Hematopoietic multipotent progenitor cell treated with erythropoietin and hydrocortisone succinate and interleukin-3 and kit ligand, for 8 days (in vitro differentiated cells): ENCODE results near the gene TUBGCP3.
"Not testable (repeated sequence)": the region's sequence is repeated elsewhere in the genome, so short reads cannot be mapped to it uniquely, and the experiment has no call there.

Experiments used
- DNase-seq: peaks from one replicate; pipeline ENCODE4 v3.0.0-alpha.2; 2015

Gene TUBGCP3, protein sequence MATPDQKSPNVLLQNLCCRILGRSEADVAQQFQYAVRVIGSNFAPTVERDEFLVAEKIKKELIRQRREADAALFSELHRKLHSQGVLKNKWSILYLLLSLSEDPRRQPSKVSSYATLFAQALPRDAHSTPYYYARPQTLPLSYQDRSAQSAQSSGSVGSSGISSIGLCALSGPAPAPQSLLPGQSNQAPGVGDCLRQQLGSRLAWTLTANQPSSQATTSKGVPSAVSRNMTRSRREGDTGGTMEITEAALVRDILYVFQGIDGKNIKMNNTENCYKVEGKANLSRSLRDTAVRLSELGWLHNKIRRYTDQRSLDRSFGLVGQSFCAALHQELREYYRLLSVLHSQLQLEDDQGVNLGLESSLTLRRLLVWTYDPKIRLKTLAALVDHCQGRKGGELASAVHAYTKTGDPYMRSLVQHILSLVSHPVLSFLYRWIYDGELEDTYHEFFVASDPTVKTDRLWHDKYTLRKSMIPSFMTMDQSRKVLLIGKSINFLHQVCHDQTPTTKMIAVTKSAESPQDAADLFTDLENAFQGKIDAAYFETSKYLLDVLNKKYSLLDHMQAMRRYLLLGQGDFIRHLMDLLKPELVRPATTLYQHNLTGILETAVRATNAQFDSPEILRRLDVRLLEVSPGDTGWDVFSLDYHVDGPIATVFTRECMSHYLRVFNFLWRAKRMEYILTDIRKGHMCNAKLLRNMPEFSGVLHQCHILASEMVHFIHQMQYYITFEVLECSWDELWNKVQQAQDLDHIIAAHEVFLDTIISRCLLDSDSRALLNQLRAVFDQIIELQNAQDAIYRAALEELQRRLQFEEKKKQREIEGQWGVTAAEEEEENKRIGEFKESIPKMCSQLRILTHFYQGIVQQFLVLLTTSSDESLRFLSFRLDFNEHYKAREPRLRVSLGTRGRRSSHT

DNA sequence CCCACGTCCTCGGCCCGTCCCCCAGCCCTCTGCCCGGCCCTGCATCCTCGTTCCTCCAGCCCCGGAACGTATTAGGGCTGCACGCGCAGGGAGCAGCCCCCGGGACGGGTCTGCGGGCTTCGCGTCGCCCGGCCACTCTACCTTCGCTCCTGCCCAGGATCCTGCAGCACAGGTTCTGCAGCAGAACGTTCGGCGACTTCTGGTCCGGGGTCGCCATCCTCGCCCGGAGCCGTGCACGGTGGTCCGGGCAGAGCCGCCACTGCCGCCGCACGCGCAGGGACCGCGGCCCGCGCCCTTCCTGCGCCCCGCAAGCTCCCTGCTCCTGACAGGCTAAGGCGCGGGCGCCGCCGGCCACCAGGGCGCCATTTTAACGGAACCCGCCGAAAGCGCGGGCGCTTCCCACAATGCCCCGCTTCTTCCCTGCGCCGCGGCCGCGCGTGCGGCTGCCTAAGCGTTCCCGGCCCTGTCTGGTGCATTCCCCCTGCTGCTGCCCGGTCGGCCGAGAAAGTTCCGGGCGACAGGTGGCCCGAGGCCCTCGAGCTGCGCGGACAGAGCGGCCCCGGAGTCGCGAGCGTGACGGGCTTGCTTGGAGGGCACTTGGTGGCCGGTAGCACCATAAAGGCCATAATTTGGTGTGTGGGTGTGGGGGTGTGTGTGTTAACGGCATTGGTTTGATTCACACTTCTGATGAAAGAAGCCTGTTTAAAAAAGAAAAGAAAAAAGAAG is at the start of gene TUBGCP3:
Gene TUBGCP3, minus strand, starts transcription at position 390 of the 726 bp plus-strand sequence. Its CDS starts 173 bp downstream, at position 217.
- DNase-seq = peak; percentile 84

DNA sequence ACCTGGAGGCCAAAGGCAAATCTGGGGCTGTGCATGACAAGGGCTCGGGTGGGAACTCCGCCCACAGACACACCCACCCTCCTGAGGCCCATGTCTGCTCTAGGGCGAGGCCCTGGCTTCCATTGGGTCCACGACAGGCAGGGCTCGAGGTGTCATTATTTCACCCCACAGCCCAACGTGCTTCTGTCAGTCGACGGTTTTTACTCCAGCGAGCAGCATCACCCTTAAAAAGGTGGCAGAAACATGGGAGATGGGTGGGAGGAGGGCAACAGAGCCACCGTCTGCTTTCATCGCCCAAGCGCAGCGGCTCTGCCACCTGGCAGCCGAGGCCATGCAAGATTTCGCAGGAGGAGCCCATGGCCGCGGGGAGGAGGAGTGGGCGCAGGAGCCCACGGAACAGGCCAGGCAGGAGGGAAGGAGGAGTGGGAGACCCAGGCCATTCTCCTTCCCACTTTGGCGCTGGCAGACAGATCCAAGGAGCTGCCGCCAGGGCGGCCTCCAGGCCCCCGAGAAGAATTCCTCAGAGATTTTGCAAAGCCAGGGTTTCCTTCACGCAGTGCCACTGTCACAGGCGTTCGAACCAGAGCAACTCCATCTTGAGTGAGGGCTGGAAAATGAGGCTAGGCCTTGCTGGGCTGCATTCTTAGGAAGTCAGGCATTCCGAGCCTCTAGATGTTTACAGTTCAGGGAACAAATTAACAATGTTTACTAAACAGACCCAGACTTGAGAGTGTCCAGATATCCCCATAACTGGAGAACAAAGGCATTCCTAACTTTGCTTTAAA is 49.3 kb upstream of the TUBGCP3 start:
- DNase-seq = no peak

DNA sequence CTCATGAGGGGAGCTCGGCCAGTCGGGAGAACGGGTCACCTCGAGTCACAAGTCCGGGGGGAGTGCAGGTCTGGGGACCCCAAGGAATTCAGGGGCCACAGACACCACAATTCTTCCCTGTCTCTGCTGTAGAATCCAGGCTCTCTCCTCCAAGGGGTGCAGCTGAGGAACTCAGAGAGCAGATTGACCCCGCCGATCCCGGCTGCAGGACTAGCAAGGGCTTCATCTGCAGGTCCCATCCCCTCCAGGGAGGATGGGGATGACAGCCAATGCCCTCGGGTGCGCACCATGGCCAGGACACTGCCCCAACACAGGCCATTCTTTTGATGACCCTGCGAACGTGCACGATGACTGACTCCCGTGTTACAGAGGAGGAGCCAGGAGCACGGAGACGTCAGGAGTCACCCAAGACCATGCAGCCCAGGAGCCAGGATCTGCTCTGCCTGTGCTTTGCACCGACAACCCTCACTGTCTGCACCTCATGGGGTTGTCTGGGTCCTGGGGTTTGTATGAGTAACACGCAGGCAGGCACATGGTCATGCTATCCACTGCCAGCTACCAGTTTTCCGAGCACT is 48.5 kb upstream of the TUBGCP3 start:
- DNase-seq = no peak

DNA sequence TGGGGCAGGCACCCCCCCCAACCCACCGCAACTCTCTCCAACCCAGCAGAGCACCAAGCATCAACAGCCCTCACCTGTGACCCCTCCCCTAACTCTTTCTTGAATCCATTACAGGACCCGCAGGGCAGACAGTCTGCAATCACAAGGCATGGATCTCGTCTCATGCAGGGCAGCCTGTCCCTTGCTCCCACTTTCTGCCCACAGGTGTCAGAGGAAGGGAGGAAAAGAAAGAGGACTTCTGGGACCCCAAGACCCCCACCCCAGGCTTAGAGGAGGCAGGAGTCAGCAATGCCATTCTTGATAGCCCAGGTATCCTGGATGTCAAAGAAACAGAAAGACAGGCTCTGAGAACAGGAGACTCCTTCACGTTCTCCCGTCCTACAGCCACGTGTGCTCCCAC is 47.4 kb upstream of the TUBGCP3 start:
- DNase-seq = no peak

DNA sequence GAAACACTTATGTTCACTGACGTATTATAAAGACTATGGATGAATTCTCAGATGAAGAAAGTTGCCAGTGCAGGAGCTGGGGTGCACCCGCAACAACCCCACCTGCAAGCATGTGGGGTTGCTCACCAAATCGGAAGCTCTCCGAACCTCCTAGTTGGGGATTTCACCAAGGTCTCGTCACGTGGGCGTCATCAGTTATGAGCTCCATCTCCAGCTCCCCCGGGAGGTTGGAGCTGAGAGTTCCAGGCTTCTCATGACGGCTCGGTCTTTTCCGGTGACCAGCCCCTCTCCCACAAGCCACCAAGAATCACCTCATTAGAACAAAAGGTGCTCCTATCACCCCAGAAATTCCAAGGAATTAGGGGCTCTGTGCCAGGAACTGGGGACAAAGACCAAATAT is 46.1 kb upstream of the TUBGCP3 start:
- DNase-seq = no peak

DNA sequence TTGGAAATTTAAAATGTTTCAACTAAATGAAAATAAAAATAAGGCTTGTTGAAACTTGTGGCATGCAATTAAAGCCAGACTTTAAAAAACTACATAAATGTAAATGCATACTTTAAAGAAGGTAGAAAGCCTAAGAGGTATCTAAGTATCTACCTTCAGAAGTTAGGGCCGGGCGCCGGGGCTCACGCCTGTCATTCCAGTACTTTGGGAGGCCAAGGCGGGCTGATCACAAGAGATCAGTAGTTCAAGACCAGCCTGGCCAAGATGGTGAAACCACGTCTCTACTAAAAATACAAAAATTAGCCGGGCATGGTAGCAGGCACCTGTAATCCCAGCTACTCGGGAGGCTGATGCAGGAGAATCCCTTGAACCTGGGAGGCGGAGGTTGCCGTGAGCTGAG is 42.3 kb upstream of the TUBGCP3 start:
- DNase-seq = not testable (repeated sequence)

DNA sequence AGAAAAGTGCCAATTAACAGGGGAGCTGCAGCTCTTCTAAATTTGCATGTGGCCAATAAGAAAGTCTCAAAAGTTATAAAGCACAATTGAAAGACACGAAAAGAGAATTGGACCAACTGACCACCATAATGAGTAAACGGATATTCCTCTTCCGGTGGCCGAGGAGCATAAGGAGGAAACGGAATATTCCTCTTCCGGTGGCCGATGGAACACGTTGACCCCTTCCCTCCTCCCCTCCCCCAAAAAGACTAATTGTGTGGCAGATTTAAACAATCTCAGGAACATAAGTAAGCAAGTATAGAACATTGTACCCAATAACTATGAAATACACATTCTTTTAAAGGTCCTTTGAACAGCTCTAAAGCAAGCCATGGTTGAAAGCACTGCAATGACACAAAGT is 41.2 kb upstream of the TUBGCP3 start:
- DNase-seq = no peak

DNA sequence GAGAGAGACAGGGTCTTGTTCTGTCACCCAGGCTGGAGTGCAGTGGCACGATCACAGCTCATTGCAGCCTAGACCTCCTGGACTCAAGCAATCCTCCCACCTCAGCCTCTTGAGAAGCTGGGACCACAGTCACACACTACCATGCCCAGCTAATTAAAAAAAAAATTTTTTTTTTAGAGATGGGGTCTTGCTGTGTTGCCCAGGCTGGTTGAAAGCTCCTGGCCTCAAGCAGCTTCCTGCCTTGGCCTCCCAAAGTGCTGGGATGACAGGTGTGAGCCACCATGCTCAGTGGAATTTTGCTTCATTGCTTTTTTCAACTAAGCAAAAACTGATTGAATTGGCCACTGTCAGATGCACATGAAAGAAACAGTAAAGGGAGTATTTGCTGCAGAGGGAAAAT is 39.7 kb upstream of the TUBGCP3 start:
- DNase-seq = not testable (repeated sequence)

DNA sequence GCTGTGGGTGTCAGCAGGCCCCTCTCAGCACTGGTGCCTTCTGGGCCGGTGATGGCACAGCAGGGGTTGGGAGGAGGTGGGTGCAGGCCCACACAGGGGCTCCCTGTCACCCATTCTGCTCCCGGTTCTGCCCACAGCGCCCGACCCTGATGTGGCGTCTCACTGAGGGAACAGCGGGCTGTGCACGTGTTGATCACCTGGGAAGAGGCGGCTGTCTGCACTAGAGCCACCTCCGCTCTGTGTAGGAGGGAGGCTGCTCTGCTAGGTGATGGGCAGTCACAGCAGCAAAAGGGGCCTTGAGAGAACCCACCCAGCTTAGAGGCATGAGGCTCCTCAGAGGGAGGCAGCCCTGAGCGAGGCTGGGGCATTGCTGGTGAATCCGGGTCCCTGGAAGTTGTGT is 39.2 kb upstream of the TUBGCP3 start:
- DNase-seq = no peak

DNA sequence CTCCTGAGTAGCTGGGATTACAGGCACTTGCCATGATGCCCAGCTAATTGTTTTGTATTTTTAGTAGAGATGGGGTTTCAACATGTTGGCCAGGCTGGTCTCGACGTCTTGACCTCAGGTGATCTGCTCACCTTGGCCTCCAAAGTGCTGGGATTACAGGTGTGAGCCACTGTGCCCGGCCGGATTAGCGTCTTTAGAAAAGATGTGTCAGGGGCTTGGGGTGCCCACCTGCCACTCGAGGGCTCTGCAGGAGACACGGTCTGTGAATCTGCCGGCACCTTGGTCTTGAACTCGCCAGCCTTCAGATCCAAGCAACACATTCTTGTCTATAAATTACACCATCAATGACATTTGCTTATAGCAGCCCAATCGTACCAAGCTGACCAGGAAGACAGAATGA is 38.8 kb upstream of the TUBGCP3 start:
- no peak for DNase-seq

DNA sequence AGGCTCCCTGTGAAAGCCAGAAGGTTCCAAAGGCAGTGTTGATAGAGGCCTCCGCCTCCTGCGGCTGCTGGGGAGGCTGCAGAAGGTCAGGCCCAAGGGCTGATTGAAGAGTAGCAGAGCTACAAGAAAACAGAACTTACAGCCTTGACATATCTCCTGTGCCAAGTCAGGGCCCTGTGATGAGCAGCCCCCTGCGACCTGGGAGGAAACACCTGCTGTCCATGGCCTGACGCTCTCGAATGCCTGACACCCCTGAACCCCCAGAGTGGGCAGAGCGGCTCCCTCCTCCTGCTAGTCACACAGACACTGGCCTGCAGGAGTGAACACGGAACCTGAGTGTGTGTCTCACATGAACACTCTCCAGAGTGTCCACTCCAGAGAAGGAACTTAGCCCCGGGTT is 38.2 kb upstream of the TUBGCP3 start:
- DNase-seq = no peak

DNA sequence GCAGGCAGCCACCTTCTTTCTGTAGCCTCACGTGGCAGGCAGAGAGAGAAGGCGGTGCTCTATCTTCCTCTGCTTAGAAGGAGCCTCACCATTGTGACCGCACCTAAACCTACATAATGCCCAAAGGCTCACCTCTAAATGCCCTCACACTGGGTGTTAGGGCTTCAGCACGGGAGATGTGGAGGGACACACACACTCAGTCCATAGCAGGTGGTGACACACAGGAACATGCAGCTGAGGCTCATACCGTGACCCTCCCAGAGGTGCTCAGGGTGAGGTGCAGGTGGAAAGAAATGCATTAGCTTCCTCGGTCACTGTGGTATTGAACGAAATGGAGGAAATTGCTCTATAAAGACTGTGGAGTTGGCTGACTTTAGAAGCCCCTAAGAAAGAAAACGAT is 37.7 kb upstream of the TUBGCP3 start:
- DNase-seq = no peak

DNA sequence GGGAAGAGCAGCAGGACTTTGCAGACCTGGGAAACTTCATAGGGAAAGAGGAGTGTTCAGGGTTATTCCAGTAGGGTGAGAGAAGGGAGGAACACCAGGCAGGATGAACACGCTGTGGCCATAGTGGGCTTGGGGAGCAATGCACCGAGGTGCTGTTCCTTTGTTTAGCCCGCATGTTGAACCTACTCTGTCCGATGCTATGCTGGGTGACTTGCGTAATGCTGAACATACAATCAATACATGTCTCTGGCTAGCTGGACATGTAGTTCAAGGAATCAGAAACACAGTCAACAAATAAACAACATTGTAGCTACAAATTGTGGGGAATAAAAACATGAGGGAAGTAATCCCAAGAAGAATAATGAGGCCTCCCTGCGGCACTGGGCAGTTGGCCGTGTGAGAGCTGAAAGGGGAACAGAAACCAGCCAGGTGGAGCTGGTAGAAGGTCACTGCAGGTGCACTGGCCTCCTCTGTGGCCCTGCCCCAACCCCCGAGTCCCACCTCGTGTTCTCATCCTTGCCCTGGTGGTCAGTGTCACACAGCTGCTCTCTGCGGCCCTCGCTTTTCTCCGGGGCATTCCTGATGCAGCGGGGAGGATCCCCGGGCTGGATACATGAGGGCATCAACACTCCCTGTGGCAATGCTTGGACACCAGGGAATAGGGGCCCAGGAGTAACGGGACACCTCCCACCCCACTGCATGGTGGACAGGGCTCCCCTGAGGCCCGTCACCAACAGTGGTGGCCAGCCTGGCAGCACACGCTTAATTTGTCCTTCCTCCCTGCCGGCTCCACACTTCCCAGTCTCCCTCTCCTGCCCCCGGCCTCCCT is 36.9 kb upstream of the TUBGCP3 start:
- no peak for DNase-seq

DNA sequence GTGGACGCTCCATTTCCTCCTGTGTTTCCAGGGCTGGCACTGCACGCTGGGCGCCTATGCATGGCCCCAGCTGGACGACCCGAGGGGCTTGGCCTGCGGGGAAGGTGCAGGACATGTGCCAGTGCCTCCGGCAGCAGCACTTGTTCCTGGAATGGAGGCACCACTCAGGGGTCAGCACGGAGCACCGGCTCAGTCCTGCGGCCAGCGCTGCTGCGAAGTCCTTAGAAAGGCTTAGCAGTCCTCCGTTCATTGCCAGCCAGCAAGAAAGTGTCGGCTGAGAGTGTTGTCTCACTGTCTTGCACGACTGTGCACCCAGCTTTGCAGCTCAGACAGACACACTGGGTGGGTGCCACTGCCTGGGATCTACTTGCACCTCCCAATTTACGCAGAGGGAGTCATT is 36.1 kb upstream of the TUBGCP3 start:
- no peak for DNase-seq

DNA sequence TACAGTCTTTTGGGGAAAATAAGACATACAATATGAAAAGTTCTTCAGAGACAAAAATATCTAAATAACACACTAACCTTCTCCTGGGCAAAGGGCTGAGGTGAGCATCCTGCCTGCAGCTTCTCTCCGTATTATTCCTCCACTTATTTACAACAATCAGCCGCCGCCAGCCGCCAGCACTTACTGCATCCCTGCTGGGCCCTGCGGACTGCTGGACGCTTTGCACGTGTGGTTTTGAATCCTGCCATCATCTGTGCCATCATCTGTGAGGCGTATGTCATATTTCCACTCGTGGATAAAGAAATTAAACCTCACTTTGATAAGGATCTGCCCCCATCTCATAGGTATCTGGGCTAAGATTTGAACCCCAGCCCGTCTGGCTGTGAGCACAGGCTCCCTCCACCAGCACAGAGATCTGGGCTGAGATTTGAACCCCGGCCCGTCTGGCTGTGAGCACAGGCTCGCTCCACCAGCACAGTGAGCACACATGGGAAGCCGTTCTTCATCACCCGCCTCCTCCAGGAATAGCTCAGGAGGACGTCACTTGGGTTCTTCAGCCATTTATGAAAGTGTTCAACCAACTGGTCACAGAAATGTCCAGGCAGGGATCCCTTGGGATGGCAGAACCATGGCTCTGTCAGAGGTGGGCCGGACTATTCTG is 35.2 kb upstream of the TUBGCP3 start:
- DNase-seq = no peak

DNA sequence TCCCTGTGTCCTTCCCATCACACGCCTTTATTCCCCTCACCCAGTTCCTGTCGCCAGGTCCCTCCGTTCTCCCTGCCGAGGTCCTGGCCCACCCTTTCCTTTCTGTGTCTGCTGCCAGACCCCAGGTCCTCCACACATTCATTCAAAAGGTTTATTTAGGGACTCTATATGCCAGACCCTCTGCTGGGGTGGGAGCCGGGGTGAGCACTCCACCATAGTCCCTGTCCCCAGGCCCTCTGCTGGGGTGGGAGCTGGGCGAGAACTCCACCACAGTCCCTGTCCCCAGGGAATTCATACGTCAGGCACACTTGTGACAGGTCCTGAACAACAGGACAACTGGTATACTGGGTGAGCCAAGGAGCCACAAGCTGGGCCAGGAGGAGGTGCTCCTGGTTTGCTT is 34.4 kb upstream of the TUBGCP3 start:
- no peak for DNase-seq

DNA sequence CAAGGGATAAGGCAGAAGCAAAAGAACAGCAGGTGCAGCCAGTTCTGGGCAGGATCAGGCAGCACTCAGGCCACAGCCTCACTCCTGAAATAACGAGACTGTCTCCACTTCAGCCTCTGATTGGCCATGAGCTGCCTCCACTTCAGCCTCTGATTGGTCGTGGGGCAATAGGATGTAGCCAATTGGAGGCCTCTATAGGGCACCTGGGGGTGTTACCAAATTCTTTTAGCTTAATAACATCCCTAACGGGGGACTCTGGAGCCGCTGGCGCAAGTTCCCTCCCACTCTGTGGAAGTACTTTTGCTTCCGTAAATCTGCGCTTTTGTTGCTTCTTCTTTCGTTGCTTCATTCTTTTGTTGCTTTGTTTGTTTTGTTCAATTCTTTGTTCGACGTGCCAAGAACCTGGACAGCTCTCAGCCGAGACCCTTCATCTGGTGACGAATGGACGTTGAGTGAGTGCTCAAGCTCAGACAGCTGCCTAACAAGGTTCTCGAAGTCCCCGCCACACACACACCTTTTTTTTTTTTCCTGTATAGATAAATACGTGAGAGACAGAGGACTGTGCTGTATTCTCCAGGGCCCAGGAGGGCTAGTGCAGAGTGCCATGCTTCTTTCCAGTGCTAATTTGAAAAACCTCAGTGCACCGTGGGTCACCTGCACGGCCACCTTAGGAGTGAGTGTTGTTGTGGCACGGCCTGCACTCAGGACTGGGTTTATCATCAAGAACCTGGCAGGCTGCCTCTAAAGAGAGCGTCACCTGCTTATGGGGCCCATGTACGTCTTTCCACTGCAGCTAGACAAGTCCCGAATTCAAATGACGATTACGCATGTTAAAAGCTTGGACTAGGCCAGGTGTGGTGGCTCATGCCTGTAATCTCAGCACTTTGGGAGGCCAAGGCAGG is 32.0 kb upstream of the TUBGCP3 start:
- DNase-seq = peak; percentile 22

DNA sequence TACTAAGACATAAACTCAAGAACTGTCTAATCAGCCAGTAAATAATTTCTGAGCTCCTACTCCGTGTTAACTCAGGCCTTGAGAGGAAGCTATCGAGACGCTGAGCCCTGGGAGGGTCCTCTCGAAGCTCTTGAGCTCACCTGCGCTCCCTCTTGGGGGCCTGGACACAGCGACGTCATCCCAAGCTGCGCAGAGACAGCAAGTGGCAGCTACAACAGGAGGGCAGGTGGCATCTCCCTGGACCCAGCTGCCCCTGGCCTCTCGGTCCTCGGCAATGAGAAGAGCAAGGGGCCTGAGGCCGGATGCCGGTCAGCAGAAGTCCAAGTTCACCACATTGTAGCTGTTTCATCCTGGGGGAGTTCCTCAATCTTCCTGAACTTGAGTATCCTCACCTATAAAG is 30.5 kb upstream of the TUBGCP3 start:
- no peak for DNase-seq

DNA sequence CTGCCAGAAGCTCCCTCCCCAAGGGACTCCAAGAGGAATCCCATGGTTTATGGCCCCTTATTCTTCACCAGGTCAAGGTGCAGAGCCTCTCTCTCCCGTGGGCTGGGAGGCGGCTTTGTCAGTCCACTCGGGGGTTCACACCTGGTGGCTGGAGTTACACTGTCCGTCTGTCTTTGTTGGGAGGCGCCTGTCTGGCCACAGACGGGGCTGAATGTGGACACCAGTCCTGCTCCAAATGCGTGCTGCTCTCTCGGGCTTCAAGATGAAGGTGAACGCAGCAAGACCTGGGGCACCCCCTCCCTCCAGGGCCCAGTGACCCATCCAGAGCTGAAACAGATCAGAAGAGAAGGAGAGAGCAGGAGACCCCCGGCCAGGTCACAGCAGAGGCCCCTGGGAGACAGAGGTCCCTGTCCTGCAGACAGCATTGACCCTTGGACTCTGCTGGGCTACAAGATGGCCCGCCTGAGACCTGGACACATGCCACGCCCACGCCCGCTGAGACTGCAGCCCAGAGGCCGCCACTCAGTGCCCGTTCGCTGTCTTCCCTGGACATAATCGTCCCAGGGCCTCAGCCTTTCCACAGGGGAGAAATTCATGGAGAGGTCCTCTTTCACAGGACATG is 29.9 kb upstream of the TUBGCP3 start:
- DNase-seq = no peak
